GM19043 (cell line): ENCODE results near the gene CCL3.
"Not testable (repeated sequence)": the region's sequence is repeated elsewhere in the genome, so short reads cannot be mapped to it uniquely, and the experiment has no call there.

ENCODE experiments used
- ATAC-seq: cut with Tn5 transposase; IDR thresholded peaks from one replicate; pipeline ENCODE4 v1.9.1; 2021; ENCODE audit warnings: low read depth; ENCODE audit not compliant: unreplicated experiment

Gene CCL3

DNA sequence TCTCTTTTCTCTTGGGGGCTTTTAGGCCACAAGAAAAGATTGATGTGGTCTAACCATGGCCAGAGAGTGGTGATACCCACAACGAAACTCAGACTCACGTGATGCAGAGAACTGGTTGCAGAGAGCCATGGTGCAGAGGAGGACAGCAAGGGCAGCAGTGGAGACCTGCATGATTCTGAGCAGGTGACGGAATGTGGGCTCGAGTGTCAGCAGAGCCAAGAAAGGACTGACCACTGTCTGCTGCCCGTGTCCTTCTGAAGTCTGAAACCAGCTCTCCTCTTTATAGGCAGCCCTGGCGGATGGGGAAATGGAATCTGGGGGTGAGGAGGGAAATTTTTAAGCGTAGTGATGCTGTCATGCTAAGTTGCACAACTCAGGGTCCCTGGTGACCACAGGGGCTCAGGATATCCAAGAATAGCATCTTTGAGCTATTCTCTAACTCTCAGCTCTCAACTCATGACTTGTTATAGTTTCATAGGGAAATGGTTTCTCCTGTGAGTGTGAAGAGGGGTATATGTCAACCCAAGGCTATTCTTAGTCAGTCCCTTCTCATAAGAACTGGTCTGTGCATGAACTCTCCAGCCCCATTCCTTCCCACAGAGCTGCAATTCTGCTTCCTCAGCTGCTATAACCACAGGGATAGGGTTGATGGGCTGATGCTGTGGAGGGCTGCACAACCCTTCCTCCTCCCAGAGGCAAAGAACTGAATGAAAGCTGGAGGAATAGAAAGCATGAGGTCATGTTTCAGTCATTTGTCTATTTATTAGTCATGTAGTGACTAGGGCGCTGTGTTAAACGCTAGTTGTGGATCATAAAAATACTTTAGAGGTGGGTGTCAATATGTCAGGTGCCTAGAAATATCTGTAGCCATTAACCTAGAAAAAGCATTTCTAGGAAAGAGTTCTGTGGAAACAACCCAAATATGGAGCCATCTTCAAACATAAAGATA lies at the start of gene CCL3:
Gene CCL3 (minus strand): TSS at position 256 of the 949 bp plus-strand sequence. CDS start 85 bp downstream, at position 171.
- peak; percentile 78 for ATAC-seq

DNA sequence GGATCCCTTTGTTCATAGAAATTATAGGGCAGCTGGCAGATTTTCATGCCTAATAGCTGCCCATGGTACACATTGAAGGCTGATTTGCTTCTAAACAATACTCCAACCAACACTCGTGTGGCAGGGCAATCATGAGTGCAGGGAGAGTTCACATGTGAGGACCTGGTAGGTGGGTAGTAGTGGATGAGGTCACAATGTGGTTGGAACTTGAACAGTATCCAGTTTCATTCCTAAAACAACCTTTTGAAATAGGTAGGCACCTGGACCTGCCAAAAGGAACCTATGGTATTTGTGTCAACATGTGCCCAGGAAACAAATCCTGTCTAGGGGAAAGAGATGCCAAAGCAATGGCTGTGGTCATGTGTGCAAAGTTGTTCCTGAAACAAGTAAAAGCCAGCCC lies 46.5 kb upstream of the CCL3 start:
- no peak for ATAC-seq

DNA sequence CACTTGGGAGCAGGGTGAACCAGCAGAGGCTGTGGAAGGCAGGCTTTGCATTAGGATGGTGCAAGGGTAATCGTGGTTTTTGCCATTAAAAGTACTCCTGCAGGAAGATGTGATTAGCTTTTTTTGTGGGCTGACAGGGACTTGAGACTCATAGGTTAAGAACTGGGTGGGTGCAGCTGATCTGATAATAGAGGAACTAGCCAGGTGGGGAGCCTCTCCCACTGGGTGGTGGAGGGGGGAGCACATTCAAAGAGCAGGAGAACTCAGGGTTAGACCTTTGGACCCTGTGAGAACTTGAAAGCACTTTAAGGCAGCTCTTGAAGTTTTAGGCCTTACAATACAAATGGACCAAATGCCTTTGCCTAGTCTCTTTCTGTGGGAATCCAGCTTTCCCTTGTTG lies 46.1 kb upstream of the CCL3 start:
- ATAC-seq, result no peak

- no peak for ATAC-seq
Measured at GRCh38 chr17:36135465-36135864, 45.5 kb upstream of the CCL3 start.

DNA sequence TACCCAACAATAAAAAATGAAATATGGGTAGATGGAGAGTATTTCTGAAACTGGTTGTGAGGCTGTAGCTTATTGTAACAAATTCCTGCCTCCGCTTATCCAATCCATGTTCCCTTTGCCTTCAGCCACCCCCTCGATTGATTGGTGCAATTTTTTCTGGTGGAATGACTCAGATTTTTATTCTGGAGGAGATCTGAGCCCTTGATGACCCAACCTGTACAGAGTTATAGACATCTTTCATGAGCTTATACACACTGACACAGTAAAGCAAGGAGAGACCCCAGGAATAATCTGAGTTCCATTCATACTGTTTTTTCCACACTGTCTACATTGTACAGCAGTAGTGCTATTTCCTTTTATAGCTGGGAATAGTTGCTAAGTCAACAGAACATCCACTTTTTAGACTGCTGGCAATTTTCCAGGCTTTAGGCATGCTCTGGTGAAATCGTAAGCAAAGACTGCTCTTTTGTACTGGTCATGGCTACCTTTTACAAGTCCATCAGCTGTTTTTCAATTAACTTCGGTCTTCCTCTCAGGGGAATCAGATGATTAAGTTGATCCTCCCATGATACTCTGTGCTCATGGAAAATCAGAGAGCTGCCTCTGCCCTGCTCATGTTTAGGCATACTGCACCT lies 43.8 kb upstream of the CCL3 start:
- no peak for ATAC-seq

DNA sequence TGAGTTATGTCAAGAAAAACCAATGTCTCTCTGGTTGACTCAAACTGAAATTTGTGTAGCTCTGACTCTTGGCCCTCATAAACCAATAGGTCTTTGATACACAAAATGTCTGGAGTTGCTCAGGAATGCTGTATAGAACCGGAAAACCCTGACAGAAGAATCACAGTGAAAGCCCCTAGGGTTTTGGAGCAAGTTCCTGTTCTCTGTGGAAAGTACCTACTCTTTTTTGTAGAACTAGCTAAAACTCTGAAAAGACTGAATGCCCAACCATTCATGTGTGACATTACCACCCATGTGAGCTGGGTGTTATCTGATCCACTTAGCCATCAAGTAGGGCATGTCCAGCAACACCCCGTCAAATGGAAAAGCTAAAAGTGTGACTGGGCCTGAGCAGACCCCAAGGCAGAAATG lies 42.5 kb upstream of the CCL3 start:
- ATAC-seq, result no peak

DNA sequence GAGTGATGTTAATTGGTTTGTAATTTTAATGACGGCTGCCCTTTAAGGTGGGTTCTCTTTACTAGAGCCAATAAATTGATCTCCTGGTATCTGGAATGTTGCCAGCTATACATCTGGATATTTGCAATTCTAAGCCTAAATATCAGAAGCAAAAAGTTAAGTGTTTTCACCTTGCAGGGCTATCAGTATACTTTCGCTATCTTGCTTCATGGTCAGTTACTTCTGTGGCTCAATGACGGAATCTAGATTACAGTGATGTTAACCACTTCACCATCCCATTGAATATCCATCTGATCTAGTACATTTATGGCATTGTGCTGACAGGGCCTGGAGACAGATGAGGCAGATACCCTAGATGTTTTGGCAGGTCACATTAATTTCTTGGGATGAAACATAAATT lies 42.0 kb upstream of the CCL3 start:
- ATAC-seq, result no peak

DNA sequence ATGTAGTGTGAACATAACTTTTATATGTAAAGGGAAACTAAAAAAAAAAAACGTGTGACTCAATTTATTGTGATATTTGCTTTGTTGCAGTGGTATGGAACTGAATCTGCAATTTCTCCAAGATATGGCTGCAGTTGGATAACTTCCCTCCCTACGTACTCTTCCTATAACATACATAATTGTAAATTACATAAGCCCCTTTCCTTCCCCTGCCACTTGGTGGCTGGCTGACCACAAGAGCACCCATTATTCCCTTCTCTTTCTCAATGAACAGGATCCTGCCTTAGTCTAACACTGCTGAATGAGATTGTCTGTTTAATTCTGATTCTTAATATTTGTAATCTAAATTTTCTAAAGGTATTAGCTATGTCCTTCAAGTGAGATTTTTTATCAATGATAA lies 41.5 kb upstream of the CCL3 start:
- no peak for ATAC-seq

- ATAC-seq, result no peak
Measured at GRCh38 chr17:36130346-36130745, 40.4 kb upstream of the CCL3 start.

GRCh38 chr17:36129616-36130015 lies 39.7 kb upstream of the CCL3 start:
- no peak for ATAC-seq

GRCh38 chr17:36128411-36128978 lies 38.6 kb upstream of the CCL3 start:
- no peak for ATAC-seq

DNA sequence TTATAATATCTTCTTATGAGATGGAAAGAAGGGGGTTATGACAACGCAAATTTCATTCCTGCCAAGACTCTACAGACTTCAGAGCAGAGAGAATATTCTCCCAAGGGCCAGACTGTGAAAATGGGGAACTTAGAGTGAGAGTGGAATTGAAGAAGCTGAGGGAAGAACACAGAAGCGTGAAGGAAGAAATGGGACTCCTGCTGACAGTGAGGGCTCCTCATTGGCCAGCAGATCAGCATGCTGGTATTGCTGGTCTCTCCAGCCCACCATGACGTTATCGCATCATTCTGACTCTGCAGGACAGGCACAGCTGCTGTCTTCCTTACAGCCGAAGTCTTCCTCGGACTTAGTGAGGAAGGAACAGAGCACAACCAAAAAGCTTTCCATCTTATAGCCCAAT lies 38.0 kb upstream of the CCL3 start:
- no peak for ATAC-seq

DNA sequence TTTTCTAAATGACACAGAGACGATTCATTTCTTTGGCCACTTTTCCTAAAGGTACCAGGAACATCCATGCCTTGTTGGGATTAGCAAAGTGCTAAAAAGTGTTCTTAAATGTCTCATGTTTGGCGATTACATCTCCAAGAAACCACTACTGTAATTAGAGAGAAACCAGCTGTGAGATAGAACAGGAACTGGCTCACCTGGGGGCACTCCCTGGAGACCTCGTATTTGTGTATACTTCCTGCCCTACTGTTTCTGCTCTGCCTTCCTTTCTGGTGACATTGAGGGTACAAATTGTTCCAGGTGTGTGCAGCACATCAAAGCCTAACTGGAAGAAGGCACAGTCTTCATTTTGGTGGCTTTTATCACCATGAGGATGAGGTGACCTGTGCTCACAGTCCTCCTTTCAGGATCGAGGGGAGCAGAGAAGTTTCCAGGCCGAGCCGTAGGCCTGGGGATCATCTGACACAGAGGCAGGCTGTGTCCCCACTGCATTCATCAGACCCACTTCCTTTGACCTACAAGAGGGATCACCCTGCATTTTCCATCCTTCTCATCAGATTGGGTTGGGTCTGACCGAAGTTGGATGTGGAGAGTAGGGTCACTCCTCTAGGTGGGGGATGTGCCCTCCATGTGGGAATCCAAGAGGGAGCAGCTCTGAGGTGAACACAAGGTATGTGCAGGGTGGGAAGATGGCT lies 37.4 kb upstream of the CCL3 start:
- ATAC-seq, result peak; percentile 51

DNA sequence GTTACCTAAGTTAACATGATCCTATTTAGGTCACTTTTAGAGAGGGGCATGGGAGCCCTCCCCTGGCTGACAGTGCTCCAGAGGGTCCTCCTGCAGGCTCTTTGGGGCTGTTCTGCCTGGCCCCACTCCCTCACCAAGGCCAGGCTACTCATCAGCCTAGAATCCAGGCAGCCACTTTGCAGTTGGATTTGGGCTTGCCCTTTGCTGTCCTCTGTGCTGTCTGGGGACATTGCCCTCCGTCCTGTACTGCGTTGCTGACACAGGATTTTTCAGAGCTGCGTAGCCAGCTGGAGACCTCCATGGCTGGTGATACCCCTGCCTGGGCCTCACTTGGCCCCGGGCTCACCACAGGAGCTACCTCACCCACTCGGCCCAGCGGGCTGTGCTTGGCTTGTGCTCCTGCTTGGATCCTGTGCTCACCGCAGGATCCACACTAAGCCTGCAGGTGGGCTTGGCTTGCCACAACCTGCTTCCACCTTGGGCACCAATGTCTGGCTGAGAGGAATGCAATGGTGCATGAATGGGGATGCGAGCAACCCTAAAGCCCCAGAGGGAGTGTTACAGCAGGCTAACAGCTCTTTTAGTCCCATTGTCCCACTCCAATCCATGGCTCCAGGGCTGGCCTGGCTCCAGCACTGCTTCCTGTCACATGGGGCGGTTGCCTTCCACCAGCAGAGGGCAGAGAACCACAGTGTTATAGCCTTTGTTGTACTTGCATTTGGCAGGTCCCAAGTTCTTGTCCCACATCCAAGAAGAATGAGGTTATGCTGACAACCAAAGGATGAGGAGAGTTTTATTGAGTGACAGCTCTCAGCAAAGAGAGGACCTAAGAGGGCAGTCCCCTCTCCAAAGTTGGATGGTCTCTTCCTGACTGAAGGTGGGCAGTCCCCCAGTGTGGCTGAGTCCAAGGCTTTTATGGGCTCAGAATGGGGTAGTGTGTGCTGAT lies 35.2 kb upstream of the CCL3 start:
- ATAC-seq, result no peak

DNA sequence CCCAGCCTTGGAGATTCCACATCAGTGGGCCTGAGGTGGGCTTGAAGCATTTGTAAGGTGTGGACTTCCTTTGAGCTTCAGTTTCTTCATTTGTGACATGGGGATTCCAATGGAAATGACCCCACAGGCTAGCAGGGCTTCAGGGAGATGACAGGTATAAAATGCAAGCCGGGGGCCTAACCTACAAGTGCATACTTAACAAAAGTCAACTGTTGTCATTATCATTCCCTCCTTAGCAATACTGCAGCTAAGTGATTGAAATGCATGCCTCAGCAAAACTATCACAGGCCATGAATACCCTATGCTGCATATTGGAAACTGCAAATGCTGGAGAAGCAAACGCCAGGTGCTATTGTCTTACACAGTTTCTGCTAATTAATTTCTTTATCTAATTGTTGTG lies 33.5 kb upstream of the CCL3 start:
- ATAC-seq, result no peak

DNA sequence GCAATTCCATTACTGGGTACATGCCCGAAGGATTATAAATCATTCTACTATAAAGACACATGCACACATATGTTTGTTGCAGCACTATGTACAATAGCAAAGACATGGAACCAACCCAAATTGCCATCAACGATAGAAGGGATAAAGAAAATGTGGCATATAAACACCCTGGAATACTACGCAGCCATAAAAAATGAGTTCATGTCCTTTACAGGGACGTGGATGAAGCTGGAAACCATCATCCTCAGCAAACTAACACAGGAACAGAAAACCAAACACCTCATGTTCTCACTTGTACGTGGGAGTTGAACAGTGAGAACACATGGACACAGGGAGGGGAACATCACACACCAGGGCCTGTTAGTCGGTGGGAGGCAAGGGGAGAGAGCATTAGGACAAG lies 31.2 kb upstream of the CCL3 start:
- not testable (repeated sequence) for ATAC-seq

- no peak for ATAC-seq
Measured at GRCh38 chr17:36120221-36120620, 30.3 kb upstream of the CCL3 start.

GRCh38 chr17:36118477-36119353 lies 28.8 kb upstream of the CCL3 start:
- ATAC-seq, result no peak
